UCSD-AML1 (cell line): ENCODE data around the gene ZAP70.
"Not testable (repeated sequence)": the region's sequence is repeated elsewhere in the genome, so short reads cannot be mapped to it uniquely, and the experiment has no call there.

ENCODE experiments used
- DNase-seq: peaks from one replicate; lab custom pipeline; 2025; ENCODE audit not compliant: unreplicated experiment; lab: John Stamatoyannopoulos, UW

Gene ZAP70

GRCh38 chr2:97697252-97698235 is 15.8 kb upstream of the ZAP70 start:
- DNase-seq, result peak; percentile 85

DNA sequence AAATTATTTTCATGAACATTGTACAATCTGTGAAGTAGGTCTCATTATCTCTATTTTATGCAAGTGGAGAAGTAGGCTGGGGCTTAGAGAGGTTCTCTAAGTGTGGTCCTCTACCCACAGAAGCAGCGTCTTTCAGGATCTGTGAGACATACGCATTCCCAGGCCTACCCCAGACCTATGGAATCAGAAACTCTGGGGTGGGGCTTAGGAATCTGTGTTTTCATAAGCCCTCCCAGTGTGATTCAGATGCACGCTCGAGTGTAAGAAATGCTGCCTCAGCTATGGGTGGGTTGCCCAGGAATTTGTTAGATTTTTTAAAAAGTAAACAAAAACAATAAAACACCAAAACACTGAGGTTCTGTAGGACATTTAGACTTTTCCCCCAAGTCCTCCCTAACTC is 14.8 kb upstream of the ZAP70 start:
- no peak for DNase-seq

DNA sequence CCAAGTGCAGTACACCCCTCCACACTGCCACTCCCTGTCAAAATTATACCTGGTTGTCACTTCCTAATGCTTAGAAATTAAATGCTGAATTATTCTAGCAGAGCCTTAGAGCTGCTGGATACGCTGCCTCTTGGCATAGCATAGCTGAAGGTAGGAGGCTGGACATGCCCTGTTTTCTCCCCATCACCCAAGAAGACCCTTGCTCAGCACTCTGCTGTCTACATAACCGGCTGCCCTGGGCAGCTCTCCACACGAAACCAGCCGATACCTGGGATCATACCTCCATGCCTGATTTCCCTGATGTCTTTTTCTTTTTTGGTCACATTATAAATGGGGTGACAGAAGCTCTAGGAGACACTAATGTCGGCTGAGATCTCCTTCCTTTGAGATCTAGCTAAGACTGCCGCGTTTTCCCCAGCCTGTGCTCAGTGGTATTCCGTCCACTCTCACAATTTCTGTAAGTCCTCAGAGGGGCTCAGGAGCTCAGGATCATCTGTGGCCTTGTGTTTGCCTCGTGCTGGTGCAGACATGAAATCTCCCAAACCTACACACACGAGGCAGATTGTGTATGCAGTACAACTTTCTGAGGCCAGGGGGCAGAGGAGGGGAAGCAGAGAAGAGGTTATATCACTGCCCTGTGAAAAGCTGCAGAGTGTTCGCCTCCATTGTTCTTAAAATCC is 13.5 kb upstream of the ZAP70 start:
- peak; percentile 62 for DNase-seq

GRCh38 chr2:97701186-97701585 is 12.2 kb upstream of the ZAP70 start:
- DNase-seq, result no peak

DNA sequence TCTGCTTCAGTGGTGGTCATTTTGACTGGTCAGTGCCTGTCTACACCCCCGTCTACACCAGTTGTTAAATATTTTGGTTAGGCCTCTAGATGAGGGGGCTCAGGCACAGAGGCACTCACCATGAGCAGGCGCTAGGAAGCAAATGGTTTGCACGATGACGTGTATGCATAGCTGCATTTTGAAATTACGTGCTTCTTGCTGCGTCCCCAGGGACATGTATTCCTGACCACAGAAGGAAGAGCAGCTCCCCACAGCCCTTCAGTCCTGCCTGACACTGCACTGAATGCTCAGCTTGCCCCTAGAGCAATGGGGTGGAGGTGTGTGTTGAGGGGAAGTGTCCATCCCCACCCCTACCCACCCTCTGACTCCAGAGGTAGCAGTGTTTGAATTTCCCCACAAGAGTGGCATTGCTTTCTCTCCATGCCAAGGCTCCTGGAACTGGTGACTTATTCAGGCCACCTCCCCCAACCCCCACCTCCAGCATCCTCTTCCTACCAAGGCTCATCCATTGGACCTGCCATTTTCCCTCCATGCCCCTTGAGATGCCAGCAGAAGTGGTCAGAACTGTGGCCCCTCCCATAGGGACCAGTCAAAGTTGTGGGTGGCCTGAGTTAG is 11.4 kb upstream of the ZAP70 start:
- DNase-seq, result no peak

DNA sequence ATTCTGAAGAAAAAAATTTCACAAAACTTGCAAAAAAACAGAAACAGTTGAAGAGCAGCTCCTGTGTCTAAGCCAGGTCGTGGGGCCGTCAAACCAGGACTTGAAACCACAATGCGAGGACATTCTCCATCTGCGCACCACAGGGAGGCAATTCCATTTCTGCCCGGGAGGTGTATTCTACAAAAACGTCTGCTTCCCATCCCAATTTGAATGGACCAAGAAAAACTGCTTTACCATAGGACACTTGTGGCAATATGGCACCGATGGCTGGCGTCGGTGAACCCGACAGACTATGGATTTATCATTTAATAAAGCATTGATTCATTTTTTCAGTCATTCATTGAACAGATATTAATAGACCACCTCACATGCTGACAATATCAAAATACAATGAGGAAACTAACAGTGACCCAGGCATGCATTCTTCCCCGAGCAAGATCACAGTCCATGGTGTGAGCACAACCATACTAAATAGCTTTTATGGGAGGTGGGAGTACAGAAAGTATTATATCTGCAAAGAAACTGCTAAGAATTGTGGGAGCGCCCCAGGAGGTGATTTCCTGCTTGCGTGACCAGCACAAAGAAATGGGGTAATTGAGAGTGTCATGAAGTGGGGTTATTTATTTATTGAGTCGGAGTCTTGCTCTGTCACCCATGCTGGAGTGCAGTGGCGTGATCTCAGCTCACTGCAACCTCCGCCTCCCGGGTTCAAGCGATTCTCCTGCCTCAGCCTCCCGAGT is 10.5 kb upstream of the ZAP70 start:
- no peak for DNase-seq

GRCh38 chr2:97703741-97704140 is 9.6 kb upstream of the ZAP70 start:
- DNase-seq, result no peak

DNA sequence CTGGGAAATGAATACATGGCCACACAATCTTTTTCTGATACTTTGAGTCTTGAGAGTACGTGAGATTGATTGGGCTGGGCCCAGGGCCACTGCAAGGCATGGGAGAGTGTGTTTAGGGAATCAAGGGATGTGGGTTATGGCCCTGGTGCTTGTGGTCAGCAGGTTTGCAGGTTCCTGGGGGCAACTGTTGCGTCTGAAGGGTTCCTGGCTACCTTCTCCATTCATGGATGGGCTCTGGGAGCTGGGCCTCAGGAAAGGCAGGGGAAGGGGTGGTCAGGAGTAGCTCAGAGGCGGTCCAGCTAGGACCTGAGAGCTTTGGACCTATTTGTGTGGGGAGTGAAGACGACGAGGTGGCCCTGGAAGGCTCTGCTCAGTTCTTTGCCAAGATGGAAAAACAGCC is 8.4 kb upstream of the ZAP70 start:
- DNase-seq, result no peak

GRCh38 chr2:97706112-97706511 is 7.3 kb upstream of the ZAP70 start:
- DNase-seq, result no peak

- no peak for DNase-seq
These were observed 6.5 kb upstream of the ZAP70 start for GRCh38 chr2:97706708-97707345.

DNA sequence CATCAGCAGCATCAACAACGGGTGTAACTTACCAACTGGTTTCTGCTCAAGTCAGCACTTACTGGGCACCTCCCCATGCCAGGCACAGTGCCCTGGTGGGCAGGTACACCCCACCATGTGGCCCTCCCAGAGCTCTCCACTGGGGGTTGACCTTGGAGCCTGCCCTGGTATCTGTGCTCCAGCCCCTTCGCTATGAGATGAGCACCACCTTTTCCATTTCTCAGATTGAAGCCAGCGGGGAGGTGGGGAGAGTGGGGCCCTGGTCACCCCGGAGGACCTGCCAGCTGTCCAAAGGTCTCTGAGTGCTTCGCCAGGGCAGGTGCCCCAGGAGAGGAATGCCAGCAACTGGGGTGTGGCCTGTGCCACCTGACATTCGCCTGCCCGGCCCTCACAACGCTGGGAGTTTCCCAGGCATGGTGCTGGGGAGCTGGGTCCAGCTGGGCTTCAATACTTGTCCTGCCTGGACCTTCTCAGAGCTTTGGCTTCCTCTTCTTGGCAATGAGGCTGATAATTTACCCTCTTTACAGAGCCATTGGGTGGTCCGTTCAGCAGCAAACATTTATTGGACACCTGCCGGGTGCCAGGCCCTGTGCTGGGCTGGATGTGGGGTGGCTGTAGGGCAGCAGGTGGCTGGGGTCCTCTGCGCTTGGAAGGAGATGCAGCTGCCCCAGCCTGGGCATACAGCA is 5.9 kb upstream of the ZAP70 start:
- DNase-seq, result no peak

DNA sequence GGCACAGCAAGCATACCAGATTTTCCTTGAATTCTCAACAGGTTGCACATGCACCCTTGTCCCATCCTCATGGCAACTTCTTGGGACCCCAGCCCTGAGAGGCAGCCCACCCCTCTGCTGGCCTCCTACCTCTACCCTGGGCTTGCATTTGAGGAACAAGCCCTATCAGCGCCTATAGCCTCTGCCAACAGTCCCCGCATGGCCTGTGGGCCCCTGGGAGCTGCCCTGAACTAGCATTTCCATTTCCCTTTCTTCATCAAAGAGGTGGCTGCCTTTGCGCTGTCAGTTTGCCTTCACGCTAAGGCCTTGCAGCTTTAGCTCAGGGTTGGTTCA is 5.4 kb upstream of the ZAP70 start:
- no peak for DNase-seq

GRCh38 chr2:97708608-97709007 is 4.8 kb upstream of the ZAP70 start:
- DNase-seq, result no peak

GRCh38 chr2:97711394-97711711 is 2.0 kb upstream of the ZAP70 start:
- DNase-seq, result no peak

- DNase-seq, result not testable (repeated sequence)
These were observed 1.2 kb upstream of the ZAP70 start for GRCh38 chr2:97712175-97712574.

GRCh38 chr2:97712693-97713295 is 582 bp upstream of the ZAP70 start:
- DNase-seq, result no peak

- DNase-seq, result no peak
These were observed 941 bp downstream of the ZAP70 start for GRCh38 chr2:97714084-97714949.

- no peak for DNase-seq
These were observed 1.7 kb downstream of the ZAP70 start for GRCh38 chr2:97714950-97715652.
